A549 (cell line): ENCODE results near the gene TSPAN5. TPM values are rescaled to one million over a fixed set of nuclear protein-coding genes. Genes with fewer than 3 reads are reported as not detected.

Experiments
- ATAC-seq, 2 experiments: fragments of 200-7000 bp in 1 of 2; fragments of >200 bp in 1 of 2; cut with Nextera tagmentation in 1 of 2; cut with Tn5 transposase in 1 of 2; 3 replicates each; pipeline versions ENCODE4 v1.8.0 to v1.9.1; 2018 to 2020; ENCODE audit warnings: mild to moderate bottlenecking in 1 of 2, moderate library complexity in 1 of 2
- CTCF ChIA-PET: fragments of 300-600 bp; sonication (Branson Sonifier 250); formaldehyde crosslinking; extraction: SDS; loops from one replicate; lab custom pipeline; 2021; ENCODE audit warnings: antibody characterized with exemption, inconsistent platforms; lab: Yijun Ruan, JAX
- POLR2A ChIA-PET: fragments of 350-600 bp; formaldehyde crosslinking; extraction: SDS; loops from one replicate; lab custom pipeline; 2021; ENCODE audit warnings: antibody characterized with exemption, inconsistent platforms; lab: Yijun Ruan, JAX
- DNase-seq, 2 experiments: peaks; one replicate each; pipeline versions ENCODE4 v3.0.0 to v3.0.0-alpha.2; 2011 to 2016; ENCODE audit warnings: low read depth in 1 of 2, low spot score in 1 of 2
- FAIRE-seq: peaks from 2 replicates; lab custom pipeline; 2011; peaks lifted over from hg19 to GRCh38; lab: Jason Lieb, UNC
- H3K27ac ChIP-seq, 2 experiments: fragments of >200 bp; sonication (Bioruptor Twin); formaldehyde crosslinking; 3 replicates each; pipeline ENCODE4 v1.5.1; 2016 to 2017
- H3K4me1 ChIP-seq: fragments of >200 bp; sonication (Bioruptor Twin); formaldehyde crosslinking; 3 replicates; pipeline ENCODE4 v1.6.1; 2016
- H3K4me2 ChIP-seq: fragments of >200 bp; sonication (Bioruptor Twin); formaldehyde crosslinking; 3 replicates; pipeline ENCODE4 v1.6.1; 2016
- H3K4me3 ChIP-seq: fragments of >200 bp; sonication (Bioruptor Twin); formaldehyde crosslinking; 3 replicates; pipeline ENCODE4 v1.5.1; 2016
- H3K9me3 ChIP-seq: fragments of >200 bp; sonication (Bioruptor Twin); formaldehyde crosslinking; 3 replicates; pipeline ENCODE4 v1.6.1; 2016
- ATOH8 ChIP-seq: fragments of 250-450 bp; sonication (Bioruptor Pico); IDR thresholded peaks from 2 replicates; pipeline ENCODE4 v1.5.0; 2020; ENCODE audit warnings: low read depth, mild to moderate bottlenecking, moderate library complexity
- BCL3 ChIP-seq: fragments of >200 bp; sonication (Bioruptor Twin); formaldehyde crosslinking; IDR thresholded peaks from 3 replicates; pipeline ENCODE4 v1.6.1; 2016
- CBX8 ChIP-seq: fragments of 200-600 bp; sonication (generic); IDR thresholded peaks from 2 replicates; pipeline ENCODE4 v1.6.1; 2016
- CEBPB ChIP-seq, 2 experiments: fragments of >200 bp in 1 of 2; sonication (Bioruptor Twin) in 1 of 2; formaldehyde crosslinking in 1 of 2; IDR thresholded peaks; 2 replicates each; pipeline ENCODE4 v1.6.1; 2012 to 2016
- CHD2 ChIP-seq: fragments of 150-350 bp; IDR thresholded peaks from 2 replicates; pipeline ENCODE4 v1.6.1; 2014; ENCODE audit warnings: low read length; ENCODE audit not compliant: partially characterized antibody
- CHD4 ChIP-seq: fragments of 200-600 bp; sonication (generic); IDR thresholded peaks from 2 replicates; pipeline ENCODE4 v1.6.1; 2016; ENCODE audit warnings: antibody characterized with exemption, mild to moderate bottlenecking, borderline replicate concordance
- E2F6 ChIP-seq: IDR thresholded peaks from 2 replicates; pipeline ENCODE4 v1.6.1; 2012; ENCODE audit warnings: low read depth, borderline replicate concordance
- EHF ChIP-seq: fragments of 250-450 bp; sonication (Bioruptor Pico); IDR thresholded peaks from 2 replicates; pipeline ENCODE4 v1.5.0; 2020; ENCODE audit warnings: mild to moderate bottlenecking
- EHMT2 ChIP-seq: fragments of 200-600 bp; sonication (generic); IDR thresholded peaks from 2 replicates; pipeline ENCODE4 v1.6.1; 2016; ENCODE audit warnings: antibody characterized with exemption, low read depth, mild to moderate bottlenecking, moderate library complexity
- FOSL2 ChIP-seq, 2 experiments: fragments of 450-650 bp in 1 of 2; fragments of >200 bp in 1 of 2; sonication (Bioruptor Twin) in 1 of 2; formaldehyde crosslinking; IDR thresholded peaks; 2 replicates each; pipeline versions ENCODE4 v1.5.0 to v1.6.1; 2016 to 2020; ENCODE audit warnings: mild to moderate bottlenecking in 1 of 2, moderate library complexity in 1 of 2
- HOXB5 ChIP-seq: fragments of 250-450 bp; sonication (Bioruptor Pico); IDR thresholded peaks from 2 replicates; pipeline ENCODE4 v1.5.0; 2020; ENCODE audit warnings: mild to moderate bottlenecking, moderate library complexity
- NPAS2 ChIP-seq: fragments of 250-450 bp; sonication (Bioruptor Pico); IDR thresholded peaks from 2 replicates; pipeline ENCODE4 v1.8.0; 2022; ENCODE audit warnings: mild to moderate bottlenecking, moderate library complexity, borderline replicate concordance
- NR3C1 ChIP-seq: fragments of >200 bp; sonication (Bioruptor Twin); formaldehyde crosslinking; IDR thresholded peaks from 3 replicates; pipeline ENCODE4 v1.6.1; 2017
- PHF8 ChIP-seq: fragments of 200-600 bp; sonication (generic); IDR thresholded peaks from 2 replicates; pipeline ENCODE4 v1.6.1; 2016; ENCODE audit warnings: low read depth, mild to moderate bottlenecking, antibody characterized with exemption, moderate library complexity, borderline replicate concordance
- RARB ChIP-seq: fragments of 250-450 bp; sonication (Bioruptor Pico); IDR thresholded peaks from 2 replicates; pipeline ENCODE4 v1.8.0; 2021; ENCODE audit warnings: mild to moderate bottlenecking, moderate library complexity
- RCOR1 ChIP-seq: fragments of 150-350 bp; IDR thresholded peaks from 2 replicates; pipeline ENCODE4 v1.6.1; 2014; ENCODE audit warnings: antibody characterized with exemption, low read length, low read depth
- RNF2 ChIP-seq: fragments of 200-600 bp; sonication (generic); IDR thresholded peaks from 2 replicates; pipeline ENCODE4 v1.6.1; 2016; ENCODE audit warnings: low read depth, mild to moderate bottlenecking, antibody characterized with exemption, moderate library complexity, borderline replicate concordance
- SREBF2 ChIP-seq: fragments of 450-650 bp; IDR thresholded peaks from 2 replicates; pipeline ENCODE4 v1.6.1; 2014; ENCODE audit warnings: mild to moderate bottlenecking, moderate library complexity
- TFCP2L1 ChIP-seq: fragments of 250-450 bp; sonication (Bioruptor Pico); IDR thresholded peaks from 2 replicates; pipeline ENCODE4 v1.5.0; 2021; ENCODE audit warnings: mild to moderate bottlenecking
- ZNF302 ChIP-seq: fragments of 250-450 bp; sonication (Bioruptor Pico); IDR thresholded peaks from 2 replicates; pipeline ENCODE4 v1.9.0; 2021; ENCODE audit warnings: inconsistent platforms, mild to moderate bottlenecking, moderate library complexity
- ZSCAN20 ChIP-seq: fragments of 250-450 bp; sonication (Bioruptor Pico); IDR thresholded peaks from 2 replicates; pipeline ENCODE4 v1.8.0; 2022; ENCODE audit warnings: mild to moderate bottlenecking, moderate library complexity
- WGBS: methylation state at CpG from one replicate; pipeline ENCODE4 v1.1.6; 2017; ENCODE audit errors: missing lambda C conversion rate; 5-methylcytosine and 5-hydroxymethylcytosine counted together
- polyA plus RNA-seq, 4 experiments: library from polyadenylated mRNA; depleted of rRNA in 3 of 4; stranded (reverse); fragments of >200 nt; fragmentation: RNase III in 1 of 4; extraction: RNeasy Plus Mini Kit Qiagen cat#74134 plus additional on column Dnase treatment in 1 of 4; gene quantifications; 2 replicates in 3 of 4; 3 replicates in 1 of 4; pipeline ENCODE4 v1.2.3, GENCODE V29; 2011 to 2017
- TF ChIP-seq, protein P1 (sequence below): fragments of 450-650 bp; IDR thresholded peaks from 2 replicates; pipeline ENCODE4 v1.6.1; 2014; ENCODE audit warnings: antibody characterized with exemption
- TF ChIP-seq, protein P2 (sequence below): IDR thresholded peaks from 2 replicates; pipeline ENCODE4 v1.6.1; 2012

TSPAN5 gene
- polyA plus RNA-seq, 2 of the 4 experiments (the other 2 are of a cell fraction) = 9.5 to 12.4 TPM

DNA sequence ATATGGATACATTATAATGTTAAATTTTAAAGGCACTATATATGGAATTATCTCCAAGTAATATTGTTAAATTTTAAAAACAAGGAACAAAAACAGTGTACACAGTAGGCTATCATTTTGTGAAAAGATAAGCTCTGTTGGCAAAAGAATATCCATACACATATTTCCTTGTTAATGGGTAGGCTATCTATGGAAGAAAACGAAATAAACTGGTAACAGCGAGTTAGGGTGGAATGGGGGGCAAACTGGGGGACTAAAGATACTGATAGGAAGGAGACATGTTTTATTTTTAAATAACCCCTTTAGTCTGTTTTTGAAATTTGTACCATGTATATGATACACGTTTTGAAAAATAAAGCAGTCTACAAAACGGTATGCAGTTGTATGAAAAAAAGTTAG lies 3.6 kb upstream of the TSPAN5 start:
- TF ChIP-seq PHF8 = no peak
- TF ChIP-seq, protein P1, sequence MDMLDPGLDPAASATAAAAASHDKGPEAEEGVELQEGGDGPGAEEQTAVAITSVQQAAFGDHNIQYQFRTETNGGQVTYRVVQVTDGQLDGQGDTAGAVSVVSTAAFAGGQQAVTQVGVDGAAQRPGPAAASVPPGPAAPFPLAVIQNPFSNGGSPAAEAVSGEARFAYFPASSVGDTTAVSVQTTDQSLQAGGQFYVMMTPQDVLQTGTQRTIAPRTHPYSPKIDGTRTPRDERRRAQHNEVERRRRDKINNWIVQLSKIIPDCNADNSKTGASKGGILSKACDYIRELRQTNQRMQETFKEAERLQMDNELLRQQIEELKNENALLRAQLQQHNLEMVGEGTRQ = no peak
- TF ChIP-seq CHD2 = no peak
- TF ChIP-seq NR3C1 = no peak
- peak; percentile 91 for TF ChIP-seq CBX8
- TF ChIP-seq FOSL2 (IDR thresholded peaks at IDR 0.05) = no peak
- no peak for TF ChIP-seq FOSL2 (CRISPR knock-in tag; IDR thresholded peaks at IDR 0.05)
- no peak for TF ChIP-seq RARB (CRISPR knock-in tag)
- TF ChIP-seq CHD4 = no peak
- no peak for TF ChIP-seq RCOR1
- TF ChIP-seq CEBPB (IDR thresholded peaks at IDR 0.05) = no peak
- no peak for TF ChIP-seq BCL3
- peak; percentile 92; the same call in 1 of the 2 replicates for TF ChIP-seq RNF2
- CTCF ChIA-PET = interaction anchor here (1.4 kb wide), 1 partner anchor 194 kb away, joined by 6 read pairs; no protein-coding TSS in a partner anchor
- no peak overlapping the region for H3K4me3 ChIP-seq
- no peaks in the 10 kb centered on the region for H3K9me3 ChIP-seq
- no peak for ATAC-seq
- no peak for DNase-seq
- no peak overlapping the region; a peak in 1 of 6 replicates for H3K27ac ChIP-seq
- FAIRE-seq = no peak
- peak overlapping the region; percentile 45; the same call in 1 of the 3 replicates for H3K4me2 ChIP-seq
- POLR2A ChIA-PET = no interaction called here
- WGBS = 81% methylated on average over 4 of the region's 4 CpGs
- peaks cover 30% of the 10 kb centered on the region for H3K4me1 ChIP-seq

GRCh38 chr4:98661371-98662054 lies 3.1 kb upstream of the TSPAN5 start:
- ATAC-seq = no peak
- no peak overlapping the region; a peak in 1 of 6 replicates for H3K27ac ChIP-seq

More at GRCh38 chr4:98661371-98662054, 3.1 kb upstream of the TSPAN5 start:
- Histone ChIP-seq H3K4me2 (peak overlapping the region; percentile 45), H3K9me3 (no peaks in the 10 kb centered on the region), H3K4me3 (no peak overlapping the region), H3K4me1 (peaks cover 33% of the 10 kb centered on the region)
- TF ChIP-seq FOSL2 (IDR thresholded peaks at IDR 0.05) (no peak), FOSL2 (CRISPR knock-in tag; IDR thresholded peaks at IDR 0.05) (no peak), TFCP2L1 (CRISPR knock-in tag) (no peak), NPAS2 (CRISPR knock-in tag) (no peak), ATOH8 (no peak), CEBPB (IDR thresholded peaks at IDR 0.05) (no peak), PHF8 (no peak), E2F6 (no peak), HOXB5 (no peak), EHF (no peak), ZNF302 (no peak), NR3C1 (no peak), BCL3 (no peak), EHMT2 (no peak), SREBF2 (no peak), ZSCAN20 (CRISPR knock-in tag) (no peak), RARB (CRISPR knock-in tag) (no peak)
- TF ChIP-seq, protein P2, sequence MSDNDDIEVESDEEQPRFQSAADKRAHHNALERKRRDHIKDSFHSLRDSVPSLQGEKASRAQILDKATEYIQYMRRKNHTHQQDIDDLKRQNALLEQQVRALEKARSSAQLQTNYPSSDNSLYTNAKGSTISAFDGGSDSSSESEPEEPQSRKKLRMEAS = no peak
- ChIA-PET CTCF (interaction anchor here (1.4 kb wide), 1 partner anchor 194 kb away, joined by 6 read pairs; no protein-coding TSS in a partner anchor), POLR2A (no interaction called here)
- 40% methylated on average over 3 of the region's 3 CpGs for WGBS
- no peak for DNase-seq
- FAIRE-seq = no peak
